Measurements from ENCODE around the gene CHPF2.

The CHPF2 gene

GRCh38 chr7:151195616-151196450, 36.5 kb upstream of the CHPF2 start:
- Mint-ChIP-seq H3K27ac (ENCODE audit: low read depth) (no peak overlapping the region), H3K4me3 (no peak overlapping the region), H3K27me3 (peaks cover 5% of the 10 kb centered on the region), H3K9me3 (no peaks in the 10 kb centered on the region), H3K36me3 (ENCODE audit: insufficient read depth) (peaks cover 2% of the 10 kb centered on the region), H3K4me1 (peaks cover 8% of the 10 kb centered on the region)
- ATAC-seq (replicated peaks; ENCODE audit: extremely low read depth, poor library complexity, severe bottlenecking) (no peak), DNase-seq (ENCODE audit: low spot score in 2 of 2) (no peak)

GRCh38 chr7:151197932-151198331, 34.4 kb upstream of the CHPF2 start:
- no peaks in the 10 kb centered on the region for H3K9me3 Mint-ChIP-seq
- no peak overlapping the region for H3K4me3 Mint-ChIP-seq
- ATAC-seq (replicated peaks; ENCODE audit: extremely low read depth, poor library complexity, severe bottlenecking) (no peak), DNase-seq (ENCODE audit: low spot score in 2 of 2) (no peak)
- peaks cover 2% of the 10 kb centered on the region for H3K36me3 Mint-ChIP-seq (ENCODE audit: insufficient read depth)
- H3K27me3 Mint-ChIP-seq: peaks cover 14% of the 10 kb centered on the region
- H3K4me1 Mint-ChIP-seq: peaks cover 8% of the 10 kb centered on the region
- H3K27ac Mint-ChIP-seq (ENCODE audit: low read depth): no peak overlapping the region

GRCh38 chr7:151198945-151199848, 33.1 kb upstream of the CHPF2 start:
- Mint-ChIP-seq H3K36me3 (ENCODE audit: insufficient read depth) (peaks cover 4% of the 10 kb centered on the region), H3K27me3 (peaks cover 25% of the 10 kb centered on the region), H3K4me1 (peaks cover 7% of the 10 kb centered on the region), H3K27ac (ENCODE audit: low read depth) (no peak overlapping the region), H3K4me3 (no peak overlapping the region), H3K9me3 (no peaks in the 10 kb centered on the region)
- ATAC-seq (replicated peaks; ENCODE audit: extremely low read depth, poor library complexity, severe bottlenecking): no peak
- DNase-seq (ENCODE audit: low spot score in 2 of 2): no peak

GRCh38 chr7:151201344-151201743, 30.9 kb upstream of the CHPF2 start:
- Mint-ChIP-seq H3K9me3 (no peaks in the 10 kb centered on the region), H3K4me3 (no peak overlapping the region), H3K27ac (ENCODE audit: low read depth) (no peak overlapping the region), H3K4me1 (peaks cover 14% of the 10 kb centered on the region), H3K27me3 (peaks cover 38% of the 10 kb centered on the region), H3K36me3 (ENCODE audit: insufficient read depth) (peaks cover 4% of the 10 kb centered on the region)
- DNase-seq (ENCODE audit: low spot score in 2 of 2) (no peak), ATAC-seq (replicated peaks; ENCODE audit: extremely low read depth, poor library complexity, severe bottlenecking) (no peak)

GRCh38 chr7:151201751-151202150, 30.5 kb upstream of the CHPF2 start:
- ATAC-seq (replicated peaks; ENCODE audit: extremely low read depth, poor library complexity, severe bottlenecking) (no peak), DNase-seq (ENCODE audit: low spot score in 2 of 2) (no peak)
- H3K36me3 Mint-ChIP-seq (ENCODE audit: insufficient read depth): peaks cover 4% of the 10 kb centered on the region
- H3K4me3 Mint-ChIP-seq: no peak overlapping the region
- no peaks in the 10 kb centered on the region for H3K9me3 Mint-ChIP-seq
- peaks cover 18% of the 10 kb centered on the region for H3K4me1 Mint-ChIP-seq
- peaks cover 38% of the 10 kb centered on the region for H3K27me3 Mint-ChIP-seq
- no peak overlapping the region for H3K27ac Mint-ChIP-seq (ENCODE audit: low read depth)

- Mint-ChIP-seq H3K4me3 (no peak overlapping the region), H3K4me1 (peaks cover 28% of the 10 kb centered on the region), H3K27ac (ENCODE audit: low read depth) (no peak overlapping the region), H3K27me3 (peaks cover 38% of the 10 kb centered on the region), H3K9me3 (no peaks in the 10 kb centered on the region), H3K36me3 (ENCODE audit: insufficient read depth) (peaks cover 4% of the 10 kb centered on the region)
- DNase-seq (ENCODE audit: low spot score in 2 of 2) (no peak), ATAC-seq (replicated peaks; ENCODE audit: extremely low read depth, poor library complexity, severe bottlenecking) (no peak)
Measured at GRCh38 chr7:151202836-151203235, 29.4 kb upstream of the CHPF2 start.

GRCh38 chr7:151204383-151205032, 27.8 kb upstream of the CHPF2 start:
- Mint-ChIP-seq H3K4me3 (no peak overlapping the region), H3K36me3 (ENCODE audit: insufficient read depth) (peaks cover 2% of the 10 kb centered on the region), H3K4me1 (peaks cover 30% of the 10 kb centered on the region), H3K27me3 (peaks cover 38% of the 10 kb centered on the region), H3K27ac (ENCODE audit: low read depth) (no peak overlapping the region), H3K9me3 (no peaks in the 10 kb centered on the region)
- ATAC-seq (replicated peaks; ENCODE audit: extremely low read depth, poor library complexity, severe bottlenecking): no peak
- no peak for DNase-seq (ENCODE audit: low spot score in 2 of 2)

- H3K27ac Mint-ChIP-seq (ENCODE audit: low read depth): no peak overlapping the region
- DNase-seq (ENCODE audit: low spot score in 2 of 2) (no peak), ATAC-seq (replicated peaks; ENCODE audit: extremely low read depth, poor library complexity, severe bottlenecking) (no peak)
- peak overlapping the region; percentile 10 for H3K4me3 Mint-ChIP-seq
- peaks cover 2% of the 10 kb centered on the region for H3K36me3 Mint-ChIP-seq (ENCODE audit: insufficient read depth)
- no peaks in the 10 kb centered on the region for H3K9me3 Mint-ChIP-seq
- peaks cover 38% of the 10 kb centered on the region for H3K27me3 Mint-ChIP-seq
- H3K4me1 Mint-ChIP-seq: peaks cover 30% of the 10 kb centered on the region
Measured at GRCh38 chr7:151205730-151206129, 26.6 kb upstream of the CHPF2 start.

GRCh38 chr7:151206914-151207313, 25.4 kb upstream of the CHPF2 start:
- Mint-ChIP-seq H3K4me1 (peaks cover 30% of the 10 kb centered on the region), H3K27ac (ENCODE audit: low read depth) (no peak overlapping the region), H3K36me3 (ENCODE audit: insufficient read depth) (peaks cover 2% of the 10 kb centered on the region), H3K9me3 (no peaks in the 10 kb centered on the region), H3K27me3 (peaks cover 27% of the 10 kb centered on the region), H3K4me3 (peak overlapping the region; percentile 41)
- ATAC-seq (replicated peaks; ENCODE audit: extremely low read depth, poor library complexity, severe bottlenecking) (peak; percentile 74), DNase-seq (ENCODE audit: low spot score in 2 of 2) (no peak)

GRCh38 chr7:151207315-151207714, 25.0 kb upstream of the CHPF2 start:
- peaks cover 2% of the 10 kb centered on the region for H3K36me3 Mint-ChIP-seq (ENCODE audit: insufficient read depth)
- H3K4me3 Mint-ChIP-seq: peak overlapping the region; percentile 41
- H3K27me3 Mint-ChIP-seq: peaks cover 27% of the 10 kb centered on the region
- no peaks in the 10 kb centered on the region for H3K9me3 Mint-ChIP-seq
- ATAC-seq (replicated peaks; ENCODE audit: extremely low read depth, poor library complexity, severe bottlenecking): peak; percentile 61
- no peak for DNase-seq (ENCODE audit: low spot score in 2 of 2)
- no peak overlapping the region for H3K27ac Mint-ChIP-seq (ENCODE audit: low read depth)
- peaks cover 30% of the 10 kb centered on the region for H3K4me1 Mint-ChIP-seq

GRCh38 chr7:151207804-151208203, 24.5 kb upstream of the CHPF2 start:
- DNase-seq (ENCODE audit: low spot score in 2 of 2) (no peak), ATAC-seq (replicated peaks; ENCODE audit: extremely low read depth, poor library complexity, severe bottlenecking) (no peak)
- peaks cover 5% of the 10 kb centered on the region for H3K36me3 Mint-ChIP-seq (ENCODE audit: insufficient read depth)
- peaks cover 30% of the 10 kb centered on the region for H3K4me1 Mint-ChIP-seq
- H3K4me3 Mint-ChIP-seq: no peak overlapping the region
- H3K9me3 Mint-ChIP-seq: no peaks in the 10 kb centered on the region
- peaks cover 25% of the 10 kb centered on the region for H3K27me3 Mint-ChIP-seq
- no peak overlapping the region for H3K27ac Mint-ChIP-seq (ENCODE audit: low read depth)

- Mint-ChIP-seq H3K36me3 (ENCODE audit: insufficient read depth) (peaks cover 8% of the 10 kb centered on the region), H3K4me3 (no peak overlapping the region), H3K4me1 (peaks cover 30% of the 10 kb centered on the region), H3K9me3 (no peaks in the 10 kb centered on the region), H3K27me3 (peaks cover 20% of the 10 kb centered on the region), H3K27ac (ENCODE audit: low read depth) (no peak overlapping the region)
- no peak for DNase-seq (ENCODE audit: low spot score in 2 of 2)
- ATAC-seq (replicated peaks; ENCODE audit: extremely low read depth, poor library complexity, severe bottlenecking): no peak
Measured at GRCh38 chr7:151208253-151208862, 23.9 kb upstream of the CHPF2 start.
